Mammary epithelial cell (primary cell): ENCODE data around the gene RELT.

Experiments used
- EZH2 ChIP-seq: IDR thresholded peaks from 2 replicates; pipeline ENCODE4 v1.6.1; 2012; ENCODE audit warnings: low read length, inconsistent platforms, borderline replicate concordance
- TF ChIP-seq, protein P1 (sequence below), 2 donors: IDR thresholded peaks in 1 of 2; conservative IDR thresholded peaks in 1 of 2; 2 replicates each; pipeline ENCODE4 v1.5.1; 2011 to 2012; ENCODE audit warnings: inconsistent platforms in 2 of 2, low read length in 2 of 2, mild to moderate bottlenecking in 2 of 2, control low read depth in 1 of 2, low read depth in 1 of 2; ENCODE audit not compliant: insufficient read depth in 1 of 2; ENCODE audit errors: extremely low read depth in 1 of 2

DNA sequence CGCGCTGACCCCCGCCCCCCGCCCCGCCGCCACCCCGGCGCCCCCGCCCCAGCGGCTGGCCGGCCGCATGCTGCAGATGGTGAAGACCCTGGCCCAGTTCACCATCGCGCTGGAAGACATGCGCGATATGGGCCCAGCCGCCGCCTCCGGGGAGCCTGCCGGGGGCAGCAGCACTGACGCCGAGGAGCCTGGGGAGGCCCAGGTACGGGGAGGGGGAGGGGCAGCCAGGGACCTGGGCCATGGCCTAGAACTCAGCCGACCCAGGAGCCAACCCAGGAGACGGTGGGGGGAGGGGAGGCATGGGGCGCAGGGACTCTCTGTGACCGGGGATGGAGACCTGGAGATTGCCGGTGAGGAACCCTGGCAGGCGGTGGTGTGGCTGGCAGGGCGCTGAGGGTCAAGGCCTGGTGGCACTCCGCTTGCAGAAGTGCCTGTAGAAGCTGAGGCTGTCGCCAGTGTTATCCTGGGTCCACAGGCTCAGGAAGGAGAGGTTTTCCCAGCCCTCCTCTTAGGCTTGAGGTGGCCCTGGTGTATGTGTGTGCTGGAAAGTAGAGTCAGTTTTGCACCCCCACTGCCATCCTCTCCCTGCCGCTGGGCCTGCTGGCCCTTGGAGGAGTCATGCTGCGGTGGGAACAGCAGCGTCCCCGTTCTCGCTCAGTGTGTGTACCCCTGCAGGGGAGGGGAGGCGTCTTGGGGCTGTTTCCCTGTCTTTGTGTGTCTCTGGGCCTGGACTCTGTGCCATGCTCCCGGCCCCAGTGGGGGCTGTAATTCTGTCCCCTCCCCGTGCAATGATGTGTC lies 32.9 kb upstream of the RELT start:
- TF ChIP-seq, protein P1, sequence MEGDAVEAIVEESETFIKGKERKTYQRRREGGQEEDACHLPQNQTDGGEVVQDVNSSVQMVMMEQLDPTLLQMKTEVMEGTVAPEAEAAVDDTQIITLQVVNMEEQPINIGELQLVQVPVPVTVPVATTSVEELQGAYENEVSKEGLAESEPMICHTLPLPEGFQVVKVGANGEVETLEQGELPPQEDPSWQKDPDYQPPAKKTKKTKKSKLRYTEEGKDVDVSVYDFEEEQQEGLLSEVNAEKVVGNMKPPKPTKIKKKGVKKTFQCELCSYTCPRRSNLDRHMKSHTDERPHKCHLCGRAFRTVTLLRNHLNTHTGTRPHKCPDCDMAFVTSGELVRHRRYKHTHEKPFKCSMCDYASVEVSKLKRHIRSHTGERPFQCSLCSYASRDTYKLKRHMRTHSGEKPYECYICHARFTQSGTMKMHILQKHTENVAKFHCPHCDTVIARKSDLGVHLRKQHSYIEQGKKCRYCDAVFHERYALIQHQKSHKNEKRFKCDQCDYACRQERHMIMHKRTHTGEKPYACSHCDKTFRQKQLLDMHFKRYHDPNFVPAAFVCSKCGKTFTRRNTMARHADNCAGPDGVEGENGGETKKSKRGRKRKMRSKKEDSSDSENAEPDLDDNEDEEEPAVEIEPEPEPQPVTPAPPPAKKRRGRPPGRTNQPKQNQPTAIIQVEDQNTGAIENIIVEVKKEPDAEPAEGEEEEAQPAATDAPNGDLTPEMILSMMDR (conservative IDR thresholded peaks at IDR 0.05 in 1 of 2, IDR thresholded peaks at IDR 0.05 in 1 of 2; ENCODE audit: extremely low read depth in 1 of 2, insufficient read depth in 1 of 2, low read depth in 1 of 2, low read length in 2 of 2): no peak
- TF ChIP-seq EZH2: no peak
